HEK293 (cell line): ENCODE measurements around the gene PTPRN2.

ENCODE experiments used
- CTCF ChIA-PET: fragments of 350-600 bp; formaldehyde crosslinking; extraction: SDS; loops from one replicate; lab custom pipeline; 2021; ENCODE audit warnings: antibody characterized with exemption; lab: Yijun Ruan, JAX
- POLR2A ChIA-PET: fragments of 300-600 bp; formaldehyde crosslinking; extraction: SDS; loops from one replicate; lab custom pipeline; 2020; ENCODE audit warnings: antibody characterized with exemption, inconsistent platforms; lab: Yijun Ruan, JAX
- H3K27ac ChIP-seq: fragments of 200-500 bp; sonication (Bioruptor generic); 2 replicates; pipeline ENCODE4 v1.5.1; 2014; ENCODE audit warnings: low read depth, low read length, control low read depth, inconsistent platforms; ENCODE audit errors: extremely low read depth
- H3K36me3 ChIP-seq, 2 experiments: fragments of 200-500 bp in 1 of 2; sonication (Bioruptor generic) in 1 of 2; 1 replicate in 1 of 2; 2 replicates in 1 of 2; pipeline ENCODE4 v1.5.1; 2014 to 2017; ENCODE audit warnings: inconsistent platforms in 2 of 2, low read length in 2 of 2; ENCODE audit not compliant: control insufficient read depth in 2 of 2, insufficient read depth in 1 of 2
- H3K4me1 ChIP-seq: fragments of 200-500 bp; sonication (Bioruptor generic); 2 replicates; pipeline ENCODE4 v1.5.1; 2014; ENCODE audit warnings: mild to moderate bottlenecking, low read length, inconsistent platforms; ENCODE audit not compliant: control insufficient read depth, insufficient read depth
- H3K4me3 ChIP-seq: 2 replicates; pipeline ENCODE4 v1.5.1; 2011; ENCODE audit warnings: low read depth, mild to moderate bottlenecking, control low read depth, low read length, moderate library complexity
- H3K9me3 ChIP-seq: fragments of 200-500 bp; sonication (Bioruptor generic); 2 replicates; pipeline ENCODE4 v1.5.1; 2014; ENCODE audit warnings: low read depth, low read length, inconsistent platforms; ENCODE audit not compliant: control insufficient read depth, insufficient read depth
- KLF8 ChIP-seq: fragments of 450-650 bp; formaldehyde crosslinking; IDR thresholded peaks from 2 replicates; pipeline ENCODE4 v1.5.1; 2016; ENCODE audit warnings: missing biosample characterization, missing genetic modification characterization
- OVOL3 ChIP-seq: fragments of 450-650 bp; formaldehyde crosslinking; IDR thresholded peaks from 2 replicates; pipeline ENCODE4 v1.5.1; 2016; ENCODE audit warnings: missing biosample characterization, missing genetic modification characterization
- PRDM1 ChIP-seq: fragments of 450-650 bp; formaldehyde crosslinking; IDR thresholded peaks from 2 replicates; pipeline ENCODE4; 2016; ENCODE audit warnings: missing biosample characterization, missing genetic modification characterization
- SETDB1 ChIP-seq: IDR thresholded peaks from one replicate; pipeline ENCODE4 v1.6.1; 2017; ENCODE audit warnings: mild to moderate bottlenecking, low read length, moderate library complexity, mixed read lengths; ENCODE audit not compliant: insufficient read length
- TRIM28 ChIP-seq: IDR thresholded peaks from 2 replicates; pipeline ENCODE4 v1.6.1; 2011; ENCODE audit warnings: low read length, control low read depth, borderline replicate concordance
- ZFP3 ChIP-seq: fragments of 450-650 bp; formaldehyde crosslinking; IDR thresholded peaks from 2 replicates; pipeline ENCODE4 v1.5.1; 2016; ENCODE audit warnings: low read depth, missing biosample characterization, missing genetic modification characterization
- ZNF302 ChIP-seq: fragments of 450-650 bp; formaldehyde crosslinking; IDR thresholded peaks from 2 replicates; pipeline ENCODE4 v1.5.1; 2016; ENCODE audit warnings: missing biosample characterization, missing genetic modification characterization, low read depth
- ZNF555 ChIP-seq: fragments of 450-650 bp; formaldehyde crosslinking; conservative IDR thresholded peaks from 2 replicates; pipeline ENCODE4 v1.5.1; 2017; ENCODE audit warnings: missing biosample characterization, mild to moderate bottlenecking, missing genetic modification characterization, inconsistent platforms
- ZNF560 ChIP-seq: fragments of 450-650 bp; formaldehyde crosslinking; IDR thresholded peaks from 2 replicates; pipeline ENCODE4 v1.5.1; 2017; ENCODE audit warnings: missing biosample characterization, missing genetic modification characterization, borderline replicate concordance
- ZNF561 ChIP-seq: fragments of 450-650 bp; IDR thresholded peaks from 2 replicates; pipeline ENCODE4 v1.5.1; 2018; ENCODE audit warnings: missing biosample characterization, missing genetic modification characterization, borderline replicate concordance
- ZNF791 ChIP-seq: fragments of 450-650 bp; formaldehyde crosslinking; IDR thresholded peaks from 2 replicates; pipeline ENCODE4 v1.5.1; 2016; ENCODE audit warnings: missing biosample characterization, missing genetic modification characterization
- ZSCAN5A ChIP-seq: fragments of 450-650 bp; formaldehyde crosslinking; IDR thresholded peaks from 2 replicates; pipeline ENCODE4 v1.5.1; 2016; ENCODE audit warnings: missing biosample characterization, missing genetic modification characterization
- TF ChIP-seq, protein P1 (sequence below): fragments of 450-650 bp; formaldehyde crosslinking; IDR thresholded peaks from 2 replicates; pipeline ENCODE4 v1.5.1; 2016; ENCODE audit warnings: missing biosample characterization, missing genetic modification characterization
- TF ChIP-seq, protein P2 (sequence below): fragments of 450-650 bp; formaldehyde crosslinking; IDR thresholded peaks from 2 replicates; pipeline ENCODE4 v1.5.1; 2016; ENCODE audit warnings: missing biosample characterization, missing genetic modification characterization, low read depth
- TF ChIP-seq, protein P3 (sequence below): fragments of 450-650 bp; formaldehyde crosslinking; IDR thresholded peaks from 2 replicates; pipeline ENCODE4 v1.5.1; 2017; ENCODE audit warnings: missing biosample characterization, missing genetic modification characterization

The PTPRN2 gene

DNA sequence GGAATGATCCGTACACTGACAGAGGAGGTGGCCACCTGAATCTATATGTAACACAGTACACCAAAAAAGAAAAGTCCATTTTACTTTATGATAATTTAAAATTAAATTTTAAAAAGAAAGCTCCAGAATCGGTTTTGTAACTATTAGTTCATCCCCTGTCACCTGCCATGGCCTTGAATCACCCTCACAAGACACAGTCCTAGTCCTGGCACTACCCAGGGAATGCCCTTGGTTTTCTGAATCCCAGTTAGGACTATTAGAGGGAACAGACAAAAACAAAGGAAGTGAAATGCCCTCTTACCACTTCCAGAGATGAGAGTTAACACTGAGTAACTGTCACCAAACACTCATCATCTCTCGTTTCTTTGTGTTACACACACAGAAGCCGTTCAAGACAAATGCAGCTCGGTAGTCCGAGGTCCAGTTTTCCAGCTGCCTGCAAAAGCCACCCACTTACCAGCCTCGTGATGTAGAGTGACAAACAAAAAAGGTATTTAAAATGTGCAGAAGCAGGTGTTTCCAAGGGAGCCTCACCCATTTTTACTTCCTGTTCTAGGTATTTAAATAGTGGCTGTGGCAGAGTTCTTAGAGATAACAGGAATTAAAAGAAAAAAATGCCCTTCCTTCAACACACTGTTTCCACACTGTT, 6.1 kb downstream of the PTPRN2 start:
- H3K4me1 ChIP-seq: no peaks in the 10 kb centered on the region
- no peak overlapping the region for H3K4me3 ChIP-seq

DNA sequence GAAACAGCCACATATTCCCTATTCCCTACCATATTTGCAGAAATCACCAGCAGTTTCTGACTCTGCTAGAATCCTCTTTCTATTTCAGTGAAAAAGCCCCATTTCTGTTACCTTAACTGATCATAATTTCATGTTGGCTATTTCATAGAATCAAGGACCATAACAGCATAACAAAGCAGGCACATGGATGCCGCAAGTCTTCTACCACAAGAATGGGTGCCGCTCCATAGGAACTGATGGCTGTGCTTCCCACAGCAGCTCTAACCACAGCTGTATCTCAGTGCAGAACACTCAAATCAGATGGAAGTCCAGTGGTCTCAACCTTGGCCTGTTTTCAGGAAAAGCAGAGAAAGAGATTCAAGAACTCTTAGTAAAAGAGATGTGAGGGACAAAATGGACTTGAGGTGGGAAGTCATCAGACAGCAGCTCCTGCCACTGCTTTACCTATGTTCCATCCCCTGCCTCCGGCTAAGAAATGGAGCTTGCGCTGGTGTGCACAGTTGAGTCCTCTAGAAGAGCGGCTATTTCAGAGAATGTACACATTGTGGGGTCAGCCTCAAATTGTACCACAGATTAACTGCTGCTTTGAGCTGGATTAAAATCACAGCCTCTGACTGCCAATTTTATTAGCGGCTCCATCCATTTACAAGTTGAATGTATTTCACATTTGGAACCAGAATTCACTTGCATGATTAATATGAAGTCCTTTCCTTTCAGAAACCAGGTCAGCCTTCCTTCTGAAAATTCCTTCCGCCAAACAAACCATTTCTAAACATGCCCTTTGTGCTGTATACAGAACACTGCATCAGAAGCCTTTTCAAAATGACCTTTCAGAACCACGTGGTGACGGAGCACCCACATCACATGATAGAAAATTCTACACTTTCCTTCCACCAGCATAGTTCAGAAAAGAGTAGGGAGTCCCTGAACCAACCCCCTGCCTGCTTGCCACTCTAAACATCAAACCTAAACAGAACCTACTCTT, 7.7 kb downstream of the PTPRN2 start:
- Histone ChIP-seq H3K27ac (no peak overlapping the region), H3K9me3 (0 out of 2 replicates have a peak, but pooled peaks cover 2% of the 10 kb centered on the region), H3K4me1 (no peaks in the 10 kb centered on the region), H3K4me3 (no peak overlapping the region), H3K36me3 (no peaks in the 10 kb centered on the region)
- ChIA-PET POLR2A (no interaction called here), CTCF (no interaction called here)
- no peak for TF ChIP-seq ZSCAN5A (tag by site-specific recombination)
- TF ChIP-seq, protein P1, sequence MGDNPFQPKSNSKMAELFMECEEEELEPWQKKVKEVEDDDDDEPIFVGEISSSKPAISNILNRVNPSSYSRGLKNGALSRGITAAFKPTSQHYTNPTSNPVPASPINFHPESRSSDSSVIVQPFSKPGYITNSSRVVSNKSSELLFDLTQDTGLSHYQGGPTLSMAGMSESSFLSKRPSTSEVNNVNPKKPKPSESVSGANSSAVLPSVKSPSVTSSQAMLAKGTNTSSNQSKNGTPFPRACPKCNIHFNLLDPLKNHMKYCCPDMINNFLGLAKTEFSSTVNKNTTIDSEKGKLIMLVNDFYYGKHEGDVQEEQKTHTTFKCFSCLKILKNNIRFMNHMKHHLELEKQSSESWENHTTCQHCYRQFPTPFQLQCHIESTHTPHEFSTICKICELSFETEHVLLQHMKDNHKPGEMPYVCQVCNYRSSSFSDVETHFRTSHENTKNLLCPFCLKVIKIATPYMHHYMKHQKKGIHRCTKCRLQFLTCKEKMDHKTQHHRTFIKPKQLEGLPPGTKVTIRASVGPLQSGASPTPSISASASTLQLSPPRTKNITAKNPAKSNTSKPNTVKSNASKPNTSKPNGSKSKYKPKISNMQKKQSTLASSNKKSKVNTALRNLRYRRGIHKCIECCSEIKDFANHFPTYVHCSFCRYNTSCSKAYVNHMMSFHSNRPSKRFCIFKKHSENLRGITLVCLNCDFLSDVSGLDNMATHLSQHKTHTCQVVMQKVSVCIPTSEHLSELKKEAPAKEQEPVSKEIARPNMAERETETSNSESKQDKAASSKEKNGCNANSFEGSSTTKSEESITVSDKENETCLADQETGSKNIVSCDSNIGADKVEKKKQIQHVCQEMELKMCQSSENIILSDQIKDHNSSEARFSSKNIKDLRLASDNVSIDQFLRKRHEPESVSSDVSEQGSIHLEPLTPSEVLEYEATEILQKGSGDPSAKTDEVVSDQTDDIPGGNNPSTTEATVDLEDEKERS (tag by site-specific recombination): no peak
- TF ChIP-seq, protein P2, sequence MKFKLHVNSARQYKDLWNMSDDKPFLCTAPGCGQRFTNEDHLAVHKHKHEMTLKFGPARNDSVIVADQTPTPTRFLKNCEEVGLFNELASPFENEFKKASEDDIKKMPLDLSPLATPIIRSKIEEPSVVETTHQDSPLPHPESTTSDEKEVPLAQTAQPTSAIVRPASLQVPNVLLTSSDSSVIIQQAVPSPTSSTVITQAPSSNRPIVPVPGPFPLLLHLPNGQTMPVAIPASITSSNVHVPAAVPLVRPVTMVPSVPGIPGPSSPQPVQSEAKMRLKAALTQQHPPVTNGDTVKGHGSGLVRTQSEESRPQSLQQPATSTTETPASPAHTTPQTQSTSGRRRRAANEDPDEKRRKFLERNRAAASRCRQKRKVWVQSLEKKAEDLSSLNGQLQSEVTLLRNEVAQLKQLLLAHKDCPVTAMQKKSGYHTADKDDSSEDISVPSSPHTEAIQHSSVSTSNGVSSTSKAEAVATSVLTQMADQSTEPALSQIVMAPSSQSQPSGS (tag by site-specific recombination): no peak
- TF ChIP-seq ZNF302 (tag by site-specific recombination): no peak
- TF ChIP-seq, protein P3, sequence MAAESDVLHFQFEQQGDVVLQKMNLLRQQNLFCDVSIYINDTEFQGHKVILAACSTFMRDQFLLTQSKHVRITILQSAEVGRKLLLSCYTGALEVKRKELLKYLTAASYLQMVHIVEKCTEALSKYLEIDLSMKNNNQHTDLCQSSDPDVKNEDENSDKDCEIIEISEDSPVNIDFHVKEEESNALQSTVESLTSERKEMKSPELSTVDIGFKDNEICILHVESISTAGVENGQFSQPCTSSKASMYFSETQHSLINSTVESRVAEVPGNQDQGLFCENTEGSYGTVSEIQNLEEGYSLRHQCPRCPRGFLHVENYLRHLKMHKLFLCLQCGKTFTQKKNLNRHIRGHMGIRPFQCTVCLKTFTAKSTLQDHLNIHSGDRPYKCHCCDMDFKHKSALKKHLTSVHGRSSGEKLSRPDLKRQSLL (tag by site-specific recombination): no peak
- TF ChIP-seq ZNF561 (tag by site-specific recombination): no peak
- no peak for TF ChIP-seq ZNF560
- TF ChIP-seq TRIM28: peak; percentile 94; the same call in 1 of the 2 replicates
- no peak for TF ChIP-seq ZNF791 (tag by site-specific recombination)
- TF ChIP-seq SETDB1: peak; percentile 88

More for the DNA sequence above, 6.1 kb downstream of the PTPRN2 start:
- ChIA-PET CTCF (no interaction called here), POLR2A (no interaction called here)
- TF ChIP-seq ZFP3 (tag by site-specific recombination) (no peak), KLF8 (no peak), OVOL3 (tag by site-specific recombination) (no peak), ZNF555 (no peak), PRDM1 (no peak)
- TF ChIP-seq, all 188 proteins: peak for 0
- 0 out of 2 replicates have a peak, but pooled peaks cover 2% of the 10 kb centered on the region for H3K9me3 ChIP-seq
- H3K36me3 ChIP-seq: no peaks in the 10 kb centered on the region
- H3K27ac ChIP-seq: no peak overlapping the region
